ENCODE results near the gene ABHD2.

- TF ChIP-seq POLR2A (IDR thresholded peaks at IDR 0.05), result no peak
- TF ChIP-seq, protein P1, sequence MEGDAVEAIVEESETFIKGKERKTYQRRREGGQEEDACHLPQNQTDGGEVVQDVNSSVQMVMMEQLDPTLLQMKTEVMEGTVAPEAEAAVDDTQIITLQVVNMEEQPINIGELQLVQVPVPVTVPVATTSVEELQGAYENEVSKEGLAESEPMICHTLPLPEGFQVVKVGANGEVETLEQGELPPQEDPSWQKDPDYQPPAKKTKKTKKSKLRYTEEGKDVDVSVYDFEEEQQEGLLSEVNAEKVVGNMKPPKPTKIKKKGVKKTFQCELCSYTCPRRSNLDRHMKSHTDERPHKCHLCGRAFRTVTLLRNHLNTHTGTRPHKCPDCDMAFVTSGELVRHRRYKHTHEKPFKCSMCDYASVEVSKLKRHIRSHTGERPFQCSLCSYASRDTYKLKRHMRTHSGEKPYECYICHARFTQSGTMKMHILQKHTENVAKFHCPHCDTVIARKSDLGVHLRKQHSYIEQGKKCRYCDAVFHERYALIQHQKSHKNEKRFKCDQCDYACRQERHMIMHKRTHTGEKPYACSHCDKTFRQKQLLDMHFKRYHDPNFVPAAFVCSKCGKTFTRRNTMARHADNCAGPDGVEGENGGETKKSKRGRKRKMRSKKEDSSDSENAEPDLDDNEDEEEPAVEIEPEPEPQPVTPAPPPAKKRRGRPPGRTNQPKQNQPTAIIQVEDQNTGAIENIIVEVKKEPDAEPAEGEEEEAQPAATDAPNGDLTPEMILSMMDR (IDR thresholded peaks at IDR 0.05), result no peak
Measured at GRCh38 chr15:89217031-89217430, 128.8 kb downstream of the ABHD2 start.
